Measurements from ENCODE around the gene CCDC28B.

The CCDC28B gene

GRCh38 chr1:32194984-32195383 is 5.4 kb upstream of the CCDC28B start:
- no peak for FAIRE-seq
- DNase-seq (ENCODE audit: low spot score), result no peak

GRCh38 chr1:32195531-32195930 is 4.9 kb upstream of the CCDC28B start:
- no peak for FAIRE-seq

GRCh38 chr1:32195972-32196823 is 4.2 kb upstream of the CCDC28B start:
- FAIRE-seq (no peak), DNase-seq (ENCODE audit: low spot score) (no peak)

More at GRCh38 chr1:32195531-32195930, 4.9 kb upstream of the CCDC28B start:
- DNase-seq (ENCODE audit: low spot score), result no peak

GRCh38 chr1:32197074-32197473 is 3.3 kb upstream of the CCDC28B start:
- no peak for DNase-seq (ENCODE audit: low spot score)
- no peak for FAIRE-seq

- no peak for FAIRE-seq
- DNase-seq (ENCODE audit: low spot score), result no peak
Measured at GRCh38 chr1:32197837-32198236, 2.6 kb upstream of the CCDC28B start.

GRCh38 chr1:32198237-32199042 is 2.0 kb upstream of the CCDC28B start:
- no peak for DNase-seq (ENCODE audit: low spot score)

GRCh38 chr1:32199043-32199716 is 1.2 kb upstream of the CCDC28B start:
- no peak for DNase-seq (ENCODE audit: low spot score)
- no peak for FAIRE-seq

More at GRCh38 chr1:32198237-32199042, 2.0 kb upstream of the CCDC28B start:
- FAIRE-seq, result no peak

- no peak for DNase-seq (ENCODE audit: low spot score)
- FAIRE-seq, result no peak
Measured at GRCh38 chr1:32199717-32200072, 700 bp upstream of the CCDC28B start.

- FAIRE-seq (no peak), DNase-seq (ENCODE audit: low spot score) (no peak)
Measured at GRCh38 chr1:32201011-32201855, 838 bp downstream of the CCDC28B start.

GRCh38 chr1:32204943-32205361 is 4.6 kb downstream of the CCDC28B start:
- no peak for FAIRE-seq
- no peak for DNase-seq (ENCODE audit: low spot score)

- DNase-seq (ENCODE audit: low spot score), result peak; percentile 70
- FAIRE-seq, result no peak
Measured at GRCh38 chr1:32205401-32206370, 5.3 kb downstream of the CCDC28B start, which contains the start of gene IQCC. TSS of gene IQCC (plus strand) at chr1:32205671. CDS start at chr1:32205682, 11 bp downstream.

GRCh38 chr1:32208469-32208868 is 8.1 kb downstream of the CCDC28B start:
- DNase-seq (ENCODE audit: low spot score), result no peak
- FAIRE-seq, result no peak

- FAIRE-seq (no peak), DNase-seq (ENCODE audit: low spot score) (peak; percentile 85)
Measured at GRCh38 chr1:32208891-32209328, 8.5 kb downstream of the CCDC28B start, which contains the start of gene DCDC2B. TSS of gene DCDC2B (plus strand) at chr1:32209089. CDS start at chr1:32209094, 5 bp downstream.

GRCh38 chr1:32215629-32216480 is 15.5 kb downstream of the CCDC28B start:
- DNase-seq (ENCODE audit: low spot score) (peak; percentile 48), FAIRE-seq (no peak)

- no peak for FAIRE-seq
- DNase-seq (ENCODE audit: low spot score), result no peak
Measured at GRCh38 chr1:32216566-32216965, 16.2 kb downstream of the CCDC28B start.

GRCh38 chr1:32219022-32219421 is 18.6 kb downstream of the CCDC28B start:
- DNase-seq (ENCODE audit: low spot score) (no peak), FAIRE-seq (no peak)

GRCh38 chr1:32220746-32221580 is 20.6 kb downstream of the CCDC28B start:
- DNase-seq (ENCODE audit: low spot score) (peak; percentile 92), FAIRE-seq (peak; percentile 76)

- FAIRE-seq (no peak), DNase-seq (ENCODE audit: low spot score) (no peak)
Measured at GRCh38 chr1:32221581-32221979, 21.2 kb downstream of the CCDC28B start.

All from RCC 7860 (cell line).